ENCODE measurements around the gene TMEM131.

Gene TMEM131

DNA sequence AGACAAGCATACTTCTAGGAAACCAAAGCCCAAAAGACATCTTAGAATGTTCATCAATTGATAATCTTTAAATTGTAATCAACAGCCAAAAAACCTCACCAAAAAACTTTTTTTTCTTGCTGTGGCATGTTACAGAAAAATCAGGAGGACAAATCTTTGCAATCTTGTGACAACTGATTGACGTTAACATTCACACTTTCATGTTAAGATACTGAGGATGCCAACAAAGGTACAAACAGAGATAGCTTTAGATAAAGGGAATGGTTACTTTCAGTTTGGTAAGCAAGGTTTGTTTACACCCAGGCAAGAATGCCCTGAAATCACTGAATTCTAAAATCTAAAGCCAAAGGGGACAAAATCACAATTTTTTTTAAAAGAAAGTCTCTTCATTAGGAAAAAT, 190.0 kb downstream of the TMEM131 start:
- DNase-seq (ENCODE audit: low read depth): no peak

DNA sequence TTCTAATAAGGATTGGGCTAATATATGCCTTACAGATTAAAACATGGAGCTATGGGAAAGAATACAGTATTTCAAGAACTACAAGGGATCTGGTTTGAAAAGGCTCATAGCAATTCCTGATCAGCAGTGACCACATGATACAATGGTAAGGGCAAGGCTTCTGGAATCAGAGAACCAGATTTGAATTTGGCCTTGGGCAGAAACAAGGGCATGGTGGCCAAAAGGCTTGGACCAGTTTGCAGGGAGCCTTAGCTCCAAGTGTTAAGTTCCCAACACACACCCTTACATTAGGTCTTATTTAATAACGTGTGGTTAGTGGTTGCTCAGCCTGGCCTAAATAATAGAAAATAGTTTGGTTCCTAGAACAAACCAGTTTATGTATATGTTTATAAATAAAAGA, 194.7 kb downstream of the TMEM131 start:
- no peak for DNase-seq (ENCODE audit: low read depth)

DNA sequence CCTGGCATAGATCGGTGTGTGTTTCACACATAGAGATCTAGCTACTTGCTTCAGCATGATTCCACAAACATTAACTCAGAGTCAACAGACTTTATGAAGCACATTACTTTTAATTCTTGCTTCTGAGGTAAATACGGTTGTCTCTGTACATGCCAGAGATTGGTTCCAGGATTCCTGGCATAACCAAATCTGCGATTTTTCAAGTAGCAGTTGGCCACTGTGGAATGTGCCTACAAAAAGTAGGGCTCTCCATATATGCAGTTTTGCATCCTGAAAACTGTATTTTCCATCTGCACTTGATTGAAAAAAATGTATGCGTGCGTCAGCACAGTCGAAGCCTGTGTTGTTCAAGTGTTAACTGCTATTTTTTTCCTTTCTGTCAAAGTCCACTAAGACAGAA, 197.3 kb downstream of the TMEM131 start:
- no peak for DNase-seq (ENCODE audit: low read depth)

DNA sequence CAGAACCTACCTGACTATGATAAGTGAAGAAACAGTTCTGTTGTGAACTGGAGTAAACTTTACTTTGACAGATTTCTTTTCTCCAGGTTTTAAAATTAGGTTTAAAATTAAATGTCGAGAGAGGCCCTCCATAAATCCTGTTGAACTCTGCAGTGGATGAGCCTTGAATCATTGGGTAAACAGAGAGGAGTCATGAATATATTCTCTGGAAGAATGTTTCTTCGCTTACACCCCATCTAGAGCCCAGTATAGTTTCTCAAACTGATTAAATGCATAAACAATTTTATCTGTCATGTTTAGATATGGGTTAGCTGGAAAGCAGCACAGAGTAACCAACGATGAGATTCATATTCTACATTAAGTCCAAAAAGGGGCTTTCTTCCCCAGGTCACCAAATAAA, 198.4 kb downstream of the TMEM131 start:
- DNase-seq (ENCODE audit: low read depth): no peak

DNA sequence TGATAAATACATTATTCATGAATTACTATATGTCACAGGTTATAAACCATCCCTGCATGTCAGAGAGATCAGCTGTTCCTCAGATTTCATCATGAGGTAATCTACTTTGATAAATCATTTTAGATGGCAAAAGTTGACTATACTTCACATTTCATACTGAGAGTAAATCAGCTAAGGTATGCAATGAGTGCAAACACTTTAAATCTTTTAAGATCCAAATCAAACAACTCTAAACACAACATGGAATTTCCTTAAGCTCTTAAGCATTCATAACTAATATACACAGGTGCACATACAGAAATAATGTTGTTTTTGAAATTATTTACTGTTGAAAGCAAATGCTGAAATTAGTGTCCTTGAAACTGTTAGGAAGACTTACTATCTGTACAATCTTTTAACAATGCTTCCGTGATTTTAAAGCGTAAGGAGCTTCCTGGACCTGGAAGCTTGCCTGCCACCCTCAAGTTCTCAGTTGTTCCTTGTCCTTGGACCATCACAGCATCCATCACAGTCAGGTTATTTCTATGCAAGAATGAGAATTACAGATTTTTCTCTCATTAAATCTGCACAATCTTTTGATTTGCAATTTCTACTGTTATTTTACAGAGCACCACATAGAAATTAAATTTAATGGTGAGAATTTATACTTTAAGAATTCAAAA, 199.2 kb downstream of the TMEM131 start:
- DNase-seq (ENCODE audit: low read depth): no peak

DNA sequence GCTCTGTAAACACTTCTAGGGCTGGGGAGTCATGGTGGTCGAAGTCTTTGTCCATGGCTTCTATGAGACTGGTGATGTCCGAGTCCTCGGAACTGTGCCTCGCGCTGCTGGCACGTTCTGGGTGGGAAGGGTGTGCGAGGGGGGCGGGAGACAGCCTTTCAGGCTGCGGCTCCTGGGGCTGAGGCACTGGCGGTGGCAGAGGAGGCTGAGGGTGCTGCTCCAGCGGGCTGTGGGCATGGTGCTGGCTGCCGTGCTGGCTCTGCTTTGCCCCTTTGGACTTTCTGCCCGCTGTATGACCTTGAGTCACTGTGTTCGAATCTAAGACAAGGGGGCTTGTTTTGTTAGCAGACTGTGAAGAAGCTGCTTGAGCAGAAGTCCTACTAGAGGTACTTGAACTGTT, 203.3 kb downstream of the TMEM131 start:
- DNase-seq (ENCODE audit: low read depth): no peak

DNA sequence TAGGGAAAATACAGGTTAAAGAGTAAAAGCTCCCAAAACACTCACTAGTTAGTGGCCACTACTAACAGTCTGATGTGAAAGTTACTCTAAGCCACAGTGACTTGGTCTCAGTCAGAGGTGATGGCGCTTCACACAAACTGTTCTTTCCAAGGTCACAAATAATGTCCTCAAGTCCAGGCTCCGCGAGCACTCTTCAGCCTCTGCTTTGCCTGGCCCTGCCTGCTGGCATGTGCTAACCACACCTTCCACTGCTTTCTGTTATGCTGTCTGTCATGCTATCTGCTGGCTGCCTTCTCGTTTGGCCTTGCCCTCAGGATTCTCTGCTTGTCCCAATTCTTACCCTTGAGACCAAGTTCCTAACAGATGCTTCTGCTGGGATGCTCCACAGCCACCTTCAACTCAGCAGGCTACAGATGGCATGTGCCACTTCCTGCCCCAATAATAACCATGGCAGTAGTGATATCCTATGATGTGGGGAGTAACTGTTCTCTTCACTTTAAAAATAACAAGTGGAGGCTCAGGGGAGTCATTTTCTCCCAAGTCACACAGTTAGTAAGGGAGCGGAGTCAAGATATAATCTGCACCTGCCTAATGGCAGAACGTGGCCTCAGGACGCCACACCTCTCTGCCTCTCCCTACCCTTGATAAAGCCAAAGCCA, 206.6 kb downstream of the TMEM131 start:
- DNase-seq (ENCODE audit: low read depth): no peak

DNA sequence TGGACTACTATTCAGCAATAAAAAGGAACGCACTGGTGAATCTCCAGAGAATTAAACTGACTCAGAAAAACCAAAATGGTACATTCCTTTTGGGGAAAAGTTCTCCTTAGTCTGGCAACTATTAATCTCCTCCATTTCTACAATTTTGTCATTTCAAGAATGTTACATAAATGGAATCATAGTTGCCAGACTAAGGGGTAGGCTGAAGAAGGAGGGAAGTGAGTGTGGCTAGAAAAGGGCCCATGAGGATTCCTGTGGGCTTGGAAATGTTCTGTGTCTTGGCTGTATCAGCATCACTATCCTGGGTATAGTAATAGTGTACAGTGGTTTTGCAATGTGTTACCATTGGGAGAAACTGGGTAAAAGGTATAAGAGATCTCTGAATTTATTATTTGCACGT, 209.9 kb downstream of the TMEM131 start:
- no peak for DNase-seq (ENCODE audit: low read depth)

DNA sequence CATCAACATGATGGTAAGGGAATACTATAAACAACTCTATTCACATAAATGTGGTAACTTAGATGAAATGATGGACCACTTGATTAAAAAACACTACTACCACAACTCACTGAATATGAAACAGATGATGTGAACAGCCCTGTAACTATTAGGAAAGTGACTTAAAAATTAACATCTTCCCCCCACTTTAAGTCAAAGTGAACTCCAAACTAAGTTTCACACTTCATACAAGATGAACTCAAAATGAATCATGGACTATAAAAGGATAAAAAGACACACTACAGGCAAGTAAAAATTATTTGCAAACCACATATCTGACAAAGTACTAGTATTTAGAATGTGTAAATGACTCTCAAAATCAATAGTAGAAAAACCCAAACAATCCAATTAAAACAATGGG, 210.8 kb downstream of the TMEM131 start:
- DNase-seq (ENCODE audit: low read depth): no peak

DNA sequence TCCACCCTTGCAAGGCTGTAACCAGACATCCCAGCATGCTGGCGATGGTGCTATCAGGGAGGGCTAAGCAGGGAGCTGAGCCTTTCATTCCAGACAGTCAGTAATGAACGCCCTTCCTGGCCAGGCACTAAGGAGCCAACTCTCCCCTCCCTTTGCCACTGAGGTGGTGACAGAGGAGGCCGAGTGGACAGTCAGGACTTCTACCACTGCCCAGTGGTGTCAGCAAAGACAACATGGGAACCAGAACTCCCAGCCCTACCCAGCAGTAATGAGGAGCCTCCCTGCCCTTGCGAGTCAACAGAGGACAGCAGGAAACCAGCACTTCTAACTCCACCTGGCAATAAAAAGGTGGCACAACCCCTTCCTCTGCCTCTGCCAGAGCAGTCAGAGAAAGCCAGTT, 213.8 kb downstream of the TMEM131 start:
- DNase-seq (ENCODE audit: low read depth): no peak

DNA sequence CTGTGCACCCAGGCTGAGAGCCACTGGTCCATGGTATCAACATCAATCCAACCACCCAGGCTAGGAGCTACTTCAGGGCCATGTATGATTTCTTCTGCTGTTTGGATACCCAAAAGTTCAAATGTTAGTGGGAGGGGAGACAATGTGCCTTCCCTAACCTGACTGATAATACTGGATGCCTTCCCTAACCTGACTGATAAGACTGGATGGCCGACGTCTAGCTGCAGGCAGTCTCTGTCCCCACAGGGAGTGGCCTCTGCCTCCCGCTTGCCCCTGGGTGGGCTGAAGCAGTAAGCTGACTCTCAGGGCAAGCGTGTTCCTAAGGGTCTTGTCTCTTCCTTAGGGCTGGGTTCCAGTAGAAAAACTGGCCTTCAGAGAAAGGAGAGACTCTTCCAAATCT, 216.6 kb downstream of the TMEM131 start:
- no peak for DNase-seq (ENCODE audit: low read depth)

DNA sequence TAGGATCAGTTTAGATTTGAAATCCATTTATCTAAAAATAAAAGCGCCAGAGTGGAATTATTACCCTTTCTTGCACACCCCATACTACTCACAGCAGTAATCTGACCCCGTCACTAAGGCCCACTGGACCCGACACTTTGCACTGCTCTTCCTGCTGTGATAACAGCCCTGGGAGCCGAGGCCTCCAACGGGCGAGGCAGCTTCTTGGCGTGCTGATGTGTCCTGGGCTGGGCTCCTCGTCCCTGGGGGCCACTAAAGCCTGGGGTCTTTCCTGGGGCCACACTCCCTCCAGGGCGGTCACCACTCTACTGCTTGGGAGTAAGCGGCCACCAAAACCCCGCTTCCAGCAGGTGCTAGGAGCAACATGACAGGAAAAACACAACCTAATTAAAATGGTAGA, 220.7 kb downstream of the TMEM131 start:
- no peak for DNase-seq (ENCODE audit: low read depth)

DNA sequence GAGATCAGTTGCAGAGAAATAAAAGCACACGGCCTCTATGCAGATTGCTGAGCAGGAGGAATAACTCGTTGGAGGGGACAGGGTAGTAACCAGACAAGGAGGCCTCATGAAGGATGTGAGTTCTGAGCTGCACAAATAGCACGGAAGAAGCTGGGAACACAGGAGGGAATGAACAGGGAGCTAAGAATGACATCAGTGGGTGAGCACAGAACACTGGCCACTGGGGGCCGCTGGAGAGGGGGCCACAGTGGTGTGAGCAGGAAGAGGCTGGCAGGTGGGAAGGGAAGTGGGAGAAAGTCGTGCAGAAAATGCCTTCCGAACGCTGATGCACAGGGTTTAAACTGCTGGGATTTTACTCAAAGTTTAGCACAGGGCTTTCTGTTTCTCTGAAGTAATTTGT, 221.3 kb downstream of the TMEM131 start:
- DNase-seq (ENCODE audit: low read depth): no peak

DNA sequence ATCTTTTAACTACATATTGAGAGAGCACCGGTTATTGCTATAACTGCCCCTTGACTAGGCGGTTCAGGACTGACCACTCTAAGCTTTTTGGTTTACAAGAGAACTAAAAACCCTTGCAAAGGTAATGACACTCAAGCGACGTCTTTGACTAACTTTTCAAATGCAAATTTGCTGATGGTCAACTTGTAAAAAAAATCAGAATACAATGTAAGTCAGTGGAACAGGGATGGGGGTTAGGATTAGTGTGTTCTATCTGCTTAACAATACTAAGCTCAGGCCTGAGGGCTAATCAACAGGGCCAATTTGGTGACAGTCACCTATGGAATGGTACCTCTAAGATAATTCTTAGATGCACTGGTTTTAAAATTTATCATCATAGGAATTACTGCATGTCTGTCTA, 225.3 kb downstream of the TMEM131 start:
- DNase-seq (ENCODE audit: low read depth): no peak

DNA sequence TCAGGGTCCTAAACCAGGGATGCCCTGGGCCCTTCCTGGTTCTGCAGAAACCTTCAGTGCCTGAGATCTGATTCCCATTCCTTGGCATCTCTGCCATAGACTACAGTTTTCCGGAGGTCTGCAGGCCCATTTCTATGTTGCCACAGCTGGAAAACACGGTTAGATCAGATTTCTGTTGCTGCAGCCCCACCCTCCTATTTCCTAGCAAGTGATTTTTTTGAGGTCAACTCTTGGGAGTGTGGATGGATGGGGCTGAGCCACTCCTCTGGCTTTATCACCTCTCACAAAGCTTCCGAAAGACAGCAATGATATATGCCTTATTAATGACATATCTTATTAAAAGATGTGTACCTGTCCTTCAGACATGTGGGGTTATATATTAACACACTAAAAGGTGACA, 226.0 kb downstream of the TMEM131 start:
- no peak for DNase-seq (ENCODE audit: low read depth)

DNA sequence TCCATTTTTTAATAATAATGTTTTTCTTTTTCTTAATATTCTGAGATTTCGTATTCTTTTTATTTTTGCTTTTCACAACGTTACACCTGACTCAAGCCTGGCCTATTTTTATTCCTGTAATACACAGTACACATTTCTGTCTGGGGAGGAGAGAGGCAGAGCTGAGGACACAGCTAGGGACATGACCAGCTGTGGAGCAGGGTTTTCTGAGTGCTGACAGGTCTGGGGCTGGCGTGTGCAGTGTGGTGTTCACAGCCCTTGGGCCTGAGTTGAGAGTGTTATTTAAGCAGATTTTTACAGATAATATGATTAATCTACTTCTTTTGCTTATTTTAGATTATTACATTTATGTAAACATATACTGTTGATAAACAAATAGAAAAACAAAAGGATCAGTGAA, 226.4 kb downstream of the TMEM131 start:
- DNase-seq (ENCODE audit: low read depth): no peak

DNA sequence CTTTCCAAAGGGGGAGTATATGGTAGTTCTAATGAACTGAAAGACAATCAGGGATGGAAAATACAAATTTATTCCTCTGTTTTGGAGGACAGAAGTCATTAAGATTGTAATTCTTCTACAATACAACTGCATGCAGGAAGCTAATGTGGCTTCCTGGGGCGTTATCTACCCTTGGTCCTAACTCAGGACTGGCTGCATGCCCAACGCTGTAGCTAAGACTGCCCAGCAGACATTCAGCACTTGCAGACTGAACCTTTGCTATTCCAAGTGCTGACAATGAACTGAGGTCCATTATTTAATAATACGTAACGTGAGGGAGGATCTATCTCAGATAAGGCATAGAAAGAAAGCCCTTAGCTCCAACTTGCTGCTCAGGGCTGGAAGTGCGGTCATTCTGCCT, 229.2 kb downstream of the TMEM131 start:
- DNase-seq (ENCODE audit: low read depth): no peak

DNA sequence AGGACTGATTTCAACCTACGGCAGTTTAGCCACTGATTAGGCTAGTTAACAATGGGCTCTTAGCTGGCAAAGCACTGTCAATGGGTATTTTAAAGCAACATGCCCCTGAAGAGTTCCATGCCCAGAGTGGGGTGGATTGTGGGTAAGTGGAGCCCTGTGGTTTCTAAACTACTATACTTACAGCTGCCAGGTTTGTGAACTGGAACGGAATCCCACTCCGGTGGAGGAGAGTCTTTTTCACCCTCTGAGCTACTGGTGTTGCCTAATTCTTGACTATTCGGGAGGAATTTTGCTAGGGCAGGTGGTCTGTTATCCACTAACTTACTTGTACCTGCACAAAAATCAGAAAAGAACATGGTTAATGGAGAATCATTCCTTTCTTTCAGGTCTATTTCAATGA, 229.8 kb downstream of the TMEM131 start:
- DNase-seq (ENCODE audit: low read depth): no peak

DNA sequence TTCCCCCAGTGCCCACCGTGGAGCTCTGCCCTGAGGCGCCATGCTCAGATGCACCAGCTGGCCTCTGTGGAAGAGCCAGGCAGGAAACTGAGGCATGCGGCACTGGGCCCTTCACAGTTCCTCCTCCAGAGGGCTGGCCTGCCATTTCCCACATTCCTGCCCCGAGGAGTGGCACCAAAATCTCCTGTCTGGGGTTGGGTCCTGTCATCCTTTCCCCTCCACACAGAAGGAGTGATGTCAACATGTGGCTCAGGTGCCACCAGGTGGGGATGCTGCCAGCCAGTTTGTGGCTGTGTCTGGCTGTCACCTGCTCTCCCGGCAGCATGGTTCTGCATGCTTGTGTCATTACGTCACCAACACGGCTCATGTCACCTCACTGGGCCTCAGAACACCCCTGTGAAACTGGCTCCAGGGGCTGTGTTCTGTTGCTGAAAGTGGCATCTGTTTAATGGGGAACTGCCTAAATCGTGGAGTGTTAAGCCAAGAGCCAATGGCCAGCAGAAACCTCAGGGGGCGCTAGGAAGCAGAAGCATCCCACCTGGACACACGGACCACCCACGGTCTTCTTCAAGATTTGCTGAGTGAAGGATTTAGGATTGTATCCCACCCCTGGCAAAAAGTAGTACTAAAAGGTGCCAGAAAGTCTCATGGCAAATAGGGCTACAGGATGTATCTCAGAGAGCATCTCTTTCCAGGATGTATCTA, 231.0 kb downstream of the TMEM131 start:
- no peak for DNase-seq (ENCODE audit: low read depth)

DNA sequence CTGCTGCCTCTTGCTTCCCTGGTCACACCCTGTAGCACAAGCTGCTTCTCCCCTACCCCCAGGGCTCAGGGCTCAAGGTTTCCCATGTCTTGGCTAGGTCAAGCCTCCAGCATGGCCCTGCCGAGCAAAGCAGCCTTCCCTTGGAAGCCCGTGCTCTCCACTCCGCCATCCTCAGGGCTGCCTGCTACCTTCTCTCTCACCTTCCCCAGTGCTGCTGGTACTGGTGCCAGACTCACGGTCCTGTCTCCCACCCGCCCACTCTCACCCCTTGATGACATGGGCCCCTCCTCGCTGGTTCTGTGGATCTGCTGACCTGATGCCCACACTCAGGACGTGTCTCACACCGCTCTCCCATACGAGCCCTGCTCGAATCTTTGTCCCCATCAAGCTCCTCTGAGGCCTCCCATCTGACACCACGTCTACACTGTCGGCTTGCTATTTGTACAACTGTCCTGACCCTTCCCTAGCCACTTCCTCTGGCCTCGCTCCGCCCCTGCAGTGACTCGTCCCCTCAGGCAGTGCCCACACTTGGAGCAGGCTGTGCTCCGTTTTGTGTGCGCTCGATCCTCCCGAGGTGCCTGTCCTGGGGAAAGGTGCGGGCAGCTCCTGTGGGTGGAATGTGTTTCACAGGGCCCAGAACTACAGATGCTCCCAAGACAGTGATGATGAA, 232.4 kb downstream of the TMEM131 start:
- no peak for DNase-seq (ENCODE audit: low read depth)

DNA sequence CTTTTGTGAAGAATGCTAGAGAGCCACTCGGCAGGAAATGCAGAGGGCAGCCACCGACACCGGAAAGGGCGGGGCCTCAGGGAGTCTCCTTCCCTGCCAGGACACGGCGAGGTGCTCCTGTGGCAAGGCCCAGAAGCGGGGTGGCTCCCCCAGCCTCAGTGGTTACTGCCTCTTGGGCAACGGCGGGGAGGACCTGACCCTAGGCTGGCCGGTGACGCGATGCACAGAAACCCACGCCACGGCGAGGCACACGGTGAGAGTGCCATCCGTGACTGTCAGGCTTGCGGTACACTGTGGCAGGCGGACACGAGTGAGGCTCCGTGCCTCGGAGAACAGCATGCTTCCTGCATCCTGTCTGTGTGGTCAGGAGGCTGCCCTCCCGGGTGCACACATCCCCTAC, 234.6 kb downstream of the TMEM131 start:
- DNase-seq (ENCODE audit: low read depth): peak; percentile 24

DNA sequence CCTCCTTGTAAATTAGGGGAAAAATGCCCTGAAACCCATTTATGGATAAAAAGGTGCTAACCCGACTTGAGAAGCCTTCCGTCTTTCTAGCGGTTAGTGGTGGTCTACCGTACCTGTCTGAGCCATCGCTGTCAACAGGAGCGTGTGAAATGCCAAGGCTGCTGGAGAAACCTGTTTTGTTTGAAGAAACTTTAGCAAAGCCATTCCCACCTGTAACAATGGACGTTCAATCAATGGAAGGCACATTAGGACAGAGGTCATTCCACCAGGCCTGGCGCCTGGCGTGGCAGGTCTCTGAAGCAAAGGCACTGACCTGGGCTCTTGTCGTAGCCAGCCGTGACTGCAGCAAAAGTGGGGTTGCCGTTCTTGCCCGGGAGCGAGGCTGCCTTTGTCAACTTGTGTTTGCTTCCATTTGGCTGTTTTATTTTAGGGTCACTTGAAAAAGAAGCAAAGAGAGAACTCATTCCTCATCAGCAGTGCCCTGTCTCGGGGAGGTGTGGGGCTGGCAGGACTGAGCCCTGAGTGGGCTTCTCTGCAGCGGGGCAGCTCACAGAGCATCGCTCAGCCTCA, 235.2 kb downstream of the TMEM131 start:
- no peak for DNase-seq (ENCODE audit: low read depth)
